NCI-H345 treated with DMSO at 0.1 percent for 48 hours (cell line): ENCODE results near the gene TBATA.
A peak's percentile ranks its signal among the peaks of the same experiment; 100 is the strongest.

ENCODE experiments used
- DNase-seq: peaks from one replicate; lab custom pipeline; 2025; ENCODE audit not compliant: unreplicated experiment; lab: John Stamatoyannopoulos, UW

TBATA gene

GRCh38 chr10:70747192-70747965 is 37.8 kb downstream of the TBATA start:
- no peak for DNase-seq

- no peak for DNase-seq
These were observed 39.6 kb downstream of the TBATA start for GRCh38 chr10:70745555-70745954.

- no peak for DNase-seq
These were observed 40.5 kb downstream of the TBATA start for GRCh38 chr10:70744617-70745143.

- DNase-seq = no peak
These were observed 41.3 kb downstream of the TBATA start for GRCh38 chr10:70743879-70744278.

- no peak for DNase-seq
These were observed 41.8 kb downstream of the TBATA start for GRCh38 chr10:70743430-70743788.

GRCh38 chr10:70742537-70743429 is 42.4 kb downstream of the TBATA start:
- DNase-seq = no peak

- DNase-seq = no peak
These were observed 44.5 kb downstream of the TBATA start for GRCh38 chr10:70740406-70741288.

- no peak for DNase-seq
These were observed 46.4 kb downstream of the TBATA start for GRCh38 chr10:70738761-70739121.

- DNase-seq = no peak
These were observed 47.0 kb downstream of the TBATA start for GRCh38 chr10:70738006-70738760.

- DNase-seq = no peak
These were observed 47.9 kb downstream of the TBATA start for GRCh38 chr10:70737250-70737649.

GRCh38 chr10:70736525-70736924 is 48.7 kb downstream of the TBATA start:
- no peak for DNase-seq

GRCh38 chr10:70735161-70735560 is 50.0 kb downstream of the TBATA start:
- DNase-seq = no peak

- DNase-seq = no peak
These were observed 52.1 kb downstream of the TBATA start for GRCh38 chr10:70733051-70733450.

GRCh38 chr10:70732569-70732968 is 52.6 kb downstream of the TBATA start:
- no peak for DNase-seq

GRCh38 chr10:70730955-70731354 is 54.2 kb downstream of the TBATA start:
- DNase-seq = no peak

- DNase-seq = peak; percentile 85
These were observed 55.3 kb downstream of the TBATA start for GRCh38 chr10:70729763-70730357.

- no peak for DNase-seq
These were observed 56.8 kb downstream of the TBATA start for GRCh38 chr10:70728328-70728727.

GRCh38 chr10:70726909-70727495 is 58.2 kb downstream of the TBATA start:
- no peak for DNase-seq

GRCh38 chr10:70723771-70724170 is 61.4 kb downstream of the TBATA start:
- DNase-seq = no peak
